B cell (primary cell): ENCODE results near the gene PRKAR1A. TPM values are rescaled to one million over a fixed set of nuclear protein-coding genes. Genes with fewer than 3 reads are reported as not detected.

Experiments
- ATAC-seq: fragments of 200-7000 bp; cut with Tn5 transposase; one replicate; pipeline ENCODE4 v1.10.0; 2021; ENCODE audit warnings: low read depth, mild to moderate bottlenecking, moderate number of reproducible peaks, moderate library complexity
- CTCF ChIA-PET: fragments of 350-600 bp; sonication (Branson Sonifier 250); formaldehyde crosslinking; loops from one replicate; lab custom pipeline; 2021; ENCODE audit warnings: antibody characterized with exemption, inconsistent platforms; lab: Charles Lee
- POLR2A ChIA-PET: fragments of 350-600 bp; sonication (Branson Sonifier 250); formaldehyde crosslinking; loops from one replicate; lab custom pipeline; 2021; ENCODE audit warnings: antibody characterized with exemption; lab: Charles Lee
- DNase-seq: peaks from one replicate; pipeline ENCODE4 v3.0.0; 2013
- H2AFZ ChIP-seq: 2 replicates; pipeline ENCODE4 v1.6.1; 2012; ENCODE audit warnings: mild to moderate bottlenecking, low read depth, low read length; ENCODE audit not compliant: insufficient read depth, poor library complexity, severe bottlenecking
- H3K27ac ChIP-seq, 2 donors: 1 replicate in 1 of 2; 2 replicates in 1 of 2; pipeline ENCODE4 v1.5.1; 2012 to 2013; ENCODE audit warnings: low read length in 2 of 2, mild to moderate bottlenecking in 2 of 2, moderate library complexity in 1 of 2
- H3K27me3 ChIP-seq, 4 experiments: fragments of 200-600 bp in 1 of 4; sonication (generic) in 1 of 4; replicated peaks in 1 of 4; 1 replicate in 2 of 4; 2 replicates in 2 of 4; pipeline versions ENCODE4 v1.6.1 to v1.7.0; 2013 to 2016; ENCODE audit warnings: low read length in 3 of 4, mild to moderate bottlenecking in 2 of 4, mixed read lengths in 1 of 4, moderate library complexity in 1 of 4; ENCODE audit not compliant: insufficient read depth in 4 of 4, control insufficient read depth in 3 of 4; ENCODE audit errors: control extremely low read depth in 1 of 4
- H3K36me3 ChIP-seq, 2 experiments: replicated peaks in 1 of 2; 1 replicate in 1 of 2; 2 replicates in 1 of 2; pipeline versions ENCODE4 v1.6.1 to v1.7.1; 2013; ENCODE audit warnings: low read length in 1 of 2; ENCODE audit not compliant: insufficient read depth in 2 of 2, control insufficient read depth in 1 of 2; ENCODE audit errors: control extremely low read depth in 1 of 2, extremely low read depth in 1 of 2
- H3K4me1 ChIP-seq, 2 donors: fragments of 200-600 bp in 1 of 2; sonication (generic) in 1 of 2; 1 replicate in 1 of 2; 2 replicates in 1 of 2; pipeline versions ENCODE4 v1.5.1 to v1.6.1; 2013 to 2017; ENCODE audit warnings: low read length in 2 of 2; ENCODE audit not compliant: control insufficient read depth in 2 of 2, insufficient read depth in 2 of 2
- H3K4me2 ChIP-seq: replicated peaks from 2 replicates; pipeline ENCODE3; 2012; ENCODE audit warnings: mild to moderate bottlenecking, low read depth, low read length; ENCODE audit not compliant: poor library complexity, severe bottlenecking
- H3K4me3 ChIP-seq, 5 experiments: fragments of 200-600 bp in 1 of 5; sonication (generic) in 1 of 5; 1 replicate in 3 of 5; 2 replicates in 2 of 5; pipeline versions ENCODE4 v1.5.1 to v1.7.0; 2011 to 2016; ENCODE audit warnings: low read length in 4 of 5, mild to moderate bottlenecking in 4 of 5, low read depth in 2 of 5, control low read depth in 1 of 5, moderate library complexity in 1 of 5; ENCODE audit not compliant: insufficient read depth in 1 of 5; ENCODE audit errors: control extremely low read depth in 1 of 5, extremely low read depth in 1 of 5
- H3K79me2 ChIP-seq: fragments of 200-600 bp; sonication (generic); one replicate; pipeline ENCODE4 v1.6.0; 2016; ENCODE audit warnings: low read length; ENCODE audit not compliant: control insufficient read depth, insufficient read depth
- H3K9ac ChIP-seq: fragments of 200-600 bp; sonication (generic); 2 replicates; pipeline ENCODE4 v1.6.1; 2017; ENCODE audit warnings: mild to moderate bottlenecking, low read length, moderate library complexity
- H3K9me3 ChIP-seq, 3 donors: one replicate each; pipeline versions ENCODE4 v1.6.1 to v1.7.1; 2013; ENCODE audit warnings: low read length in 2 of 3; ENCODE audit not compliant: control insufficient read depth in 2 of 3, insufficient read depth in 1 of 3; ENCODE audit errors: control extremely low read depth in 1 of 3
- H4K20me1 ChIP-seq: 2 replicates; pipeline ENCODE4 v1.6.0; 2012; ENCODE audit warnings: mild to moderate bottlenecking, low read length; ENCODE audit not compliant: insufficient read depth, control insufficient read depth, poor library complexity, severe bottlenecking
- H3K27ac Mint-ChIP-seq: one replicate; pipeline ENCODE4 v1.8.0; 2021; ENCODE audit warnings: mixed read lengths
- H3K27me3 Mint-ChIP-seq: one replicate; pipeline ENCODE4 v1.8.0; 2021; ENCODE audit warnings: mixed read lengths
- H3K4me1 Mint-ChIP-seq: one replicate; pipeline ENCODE4 v1.8.0; 2021; ENCODE audit warnings: mixed read lengths
- H3K4me3 Mint-ChIP-seq: one replicate; pipeline ENCODE4 v1.8.0; 2021; ENCODE audit warnings: mixed read lengths
- H3K9me3 Mint-ChIP-seq: one replicate; pipeline ENCODE4 v1.8.0; 2022; ENCODE audit warnings: mixed read lengths; ENCODE audit not compliant: insufficient read depth
- EZH2 ChIP-seq: IDR thresholded peaks from 2 replicates; pipeline ENCODE4 v1.6.1; 2012; ENCODE audit warnings: borderline replicate concordance, low read depth, mild to moderate bottlenecking, moderate library complexity, low read length; ENCODE audit not compliant: insufficient read depth, poor library complexity, severe bottlenecking
- WGBS: methylation state at CpG from one replicate; pipeline ENCODE4 v1.1.5; 2013; ENCODE audit warnings: missing lambda C conversion rate; ENCODE audit not compliant: insufficient coverage; 5-methylcytosine and 5-hydroxymethylcytosine counted together
- intact Hi-C: fragments of 100-400 bp; cut with micrococcal nuclease; formaldehyde crosslinking; loops from one replicate; pipeline ENCODE4 v1.10.0; 2022
- polyA plus RNA-seq: library from polyadenylated mRNA; depleted of rRNA; stranded (reverse); fragments of >200 nt; gene quantifications from 2 replicates; pipeline ENCODE4 v1.2.3, GENCODE V29; 2012
- total RNA-seq, 2 donors: library from RNA; stranded (reverse); fragments of 120-200 nt in 1 of 2; gene quantifications; 1 replicate in 1 of 2; 2 replicates in 1 of 2; pipeline versions ENCODE4 v1.2.3 to v1.2.4, GENCODE V29; 2013 to 2022
- TF ChIP-seq, protein P1 (sequence below): fragments of 200-600 bp; IDR thresholded peaks from one replicate; pipeline ENCODE4 v1.8.0; 2022; ENCODE audit warnings: antibody characterized with exemption, mild to moderate bottlenecking

The PRKAR1A gene
- total and polyA plus RNA-seq, 2 donors (not counting 1 experiment from before 2014, with no cell fraction given), result 63.1 to 296 TPM

DNA sequence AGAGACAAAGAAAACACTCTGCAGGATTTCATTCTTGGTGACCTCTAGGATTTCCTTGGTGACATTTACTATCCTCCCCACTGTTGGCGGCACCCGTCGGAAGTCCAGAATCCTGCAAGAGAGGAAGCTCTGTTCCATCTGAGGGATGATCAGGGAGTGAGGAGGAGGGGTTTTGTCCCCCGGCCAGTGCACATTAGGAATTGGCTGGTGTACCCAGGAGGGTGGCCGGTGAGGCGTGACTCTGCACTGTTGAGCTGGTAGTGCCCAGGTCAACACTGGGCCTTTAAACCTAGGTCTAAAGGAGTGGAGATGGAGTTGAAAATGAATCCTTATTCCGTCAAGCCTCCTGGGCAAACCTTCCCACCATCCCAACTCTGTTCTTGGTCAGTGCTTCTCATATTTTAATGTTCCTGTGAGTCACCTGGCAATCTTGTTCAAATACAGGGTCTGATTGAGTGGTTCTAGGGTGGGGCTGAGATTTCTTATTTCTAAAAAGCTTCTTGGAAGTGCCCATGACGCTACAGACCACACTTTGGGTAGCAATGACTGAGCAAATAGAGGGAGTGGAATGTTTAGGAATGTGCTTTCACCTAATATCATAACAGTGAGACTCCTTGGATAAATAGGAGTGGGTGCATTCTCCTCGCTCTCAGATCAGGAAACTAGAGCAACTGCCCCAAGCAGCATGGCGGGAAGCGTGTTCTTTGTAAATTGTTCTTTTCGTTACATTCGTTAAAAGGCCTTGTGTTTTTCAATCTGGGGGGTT lies 30.7 kb downstream of the PRKAR1A start:
- Mint-ChIP-seq H3K9me3 (no peaks in the 10 kb centered on the region), H3K27ac (no peak overlapping the region), H3K4me1 (peaks cover 16% of the 10 kb centered on the region), H3K4me3 (no peak overlapping the region), H3K27me3 (no peaks in the 10 kb centered on the region)
- intact Hi-C loops, result no loop called here
- Histone ChIP-seq H3K36me3 (peaks cover 0 to 5% of the 10 kb centered on the region in 2 experiments), H3K79me2 (no peaks in the 10 kb centered on the region), H2AFZ (no peak overlapping the region), H3K4me2 (no peak overlapping the region), H3K27ac (no peak overlapping the region), H3K27me3 (no peaks in the 10 kb centered on the region), H3K4me1 (peaks cover 0 to 15% of the 10 kb centered on the region in 2 donors), H3K4me3 (no peak overlapping the region), H3K9me3 (no peaks in the 10 kb centered on the region), H3K9ac (no peak overlapping the region), H4K20me1 (no peaks in the 10 kb centered on the region)
- ATAC-seq (no peak), DNase-seq (no peak)
- CTCF ChIA-PET, result no interaction called here
- POLR2A ChIA-PET, result no interaction called here
- WGBS, result over 99% methylated on average over 12 of the region's 13 CpGs
- no peak for TF ChIP-seq EZH2
- TF ChIP-seq, protein P1, sequence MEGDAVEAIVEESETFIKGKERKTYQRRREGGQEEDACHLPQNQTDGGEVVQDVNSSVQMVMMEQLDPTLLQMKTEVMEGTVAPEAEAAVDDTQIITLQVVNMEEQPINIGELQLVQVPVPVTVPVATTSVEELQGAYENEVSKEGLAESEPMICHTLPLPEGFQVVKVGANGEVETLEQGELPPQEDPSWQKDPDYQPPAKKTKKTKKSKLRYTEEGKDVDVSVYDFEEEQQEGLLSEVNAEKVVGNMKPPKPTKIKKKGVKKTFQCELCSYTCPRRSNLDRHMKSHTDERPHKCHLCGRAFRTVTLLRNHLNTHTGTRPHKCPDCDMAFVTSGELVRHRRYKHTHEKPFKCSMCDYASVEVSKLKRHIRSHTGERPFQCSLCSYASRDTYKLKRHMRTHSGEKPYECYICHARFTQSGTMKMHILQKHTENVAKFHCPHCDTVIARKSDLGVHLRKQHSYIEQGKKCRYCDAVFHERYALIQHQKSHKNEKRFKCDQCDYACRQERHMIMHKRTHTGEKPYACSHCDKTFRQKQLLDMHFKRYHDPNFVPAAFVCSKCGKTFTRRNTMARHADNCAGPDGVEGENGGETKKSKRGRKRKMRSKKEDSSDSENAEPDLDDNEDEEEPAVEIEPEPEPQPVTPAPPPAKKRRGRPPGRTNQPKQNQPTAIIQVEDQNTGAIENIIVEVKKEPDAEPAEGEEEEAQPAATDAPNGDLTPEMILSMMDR, result no peak

DNA sequence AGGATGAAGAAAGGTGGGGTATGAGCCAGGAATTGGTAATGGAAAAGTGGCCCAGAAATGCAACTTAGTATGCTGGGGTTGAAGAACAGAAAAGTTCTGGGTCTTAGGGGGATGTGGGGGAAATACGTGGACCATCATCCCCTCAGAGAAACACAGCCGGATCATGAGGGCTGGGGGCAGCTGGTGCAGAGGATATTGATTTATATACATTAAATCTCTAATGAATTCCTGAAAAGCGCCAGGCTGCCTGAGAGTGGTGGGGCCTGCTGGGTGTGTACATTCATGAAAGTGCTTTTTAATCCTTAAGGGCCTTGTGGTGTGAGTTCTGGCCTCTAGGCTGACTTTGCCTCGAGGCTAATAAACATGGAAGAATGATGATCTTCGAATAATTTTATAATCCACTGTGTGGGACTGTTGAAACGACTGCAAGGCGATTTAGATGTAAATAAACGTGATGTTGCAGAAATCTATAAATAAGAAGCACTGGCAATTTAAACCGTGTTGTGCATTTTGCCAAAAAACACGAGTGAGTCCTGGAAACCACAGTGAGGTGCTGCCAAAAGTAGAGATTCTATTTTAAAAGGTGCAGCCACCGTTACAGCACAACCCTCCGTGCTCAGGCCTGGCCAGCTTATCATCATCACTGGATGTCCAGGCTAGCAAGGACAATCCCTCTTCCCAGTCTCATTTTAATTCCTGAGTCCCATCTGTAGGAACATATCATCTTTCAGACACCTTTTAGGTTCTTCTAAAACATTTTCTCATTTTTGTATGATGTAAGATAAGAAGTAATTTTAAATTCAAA lies 32.1 kb downstream of the PRKAR1A start:
- peaks cover 0 to 13% of the 10 kb centered on the region in 2 donors for H3K4me1 ChIP-seq
- ChIA-PET CTCF (no interaction called here), POLR2A (no interaction called here)
- H3K4me3 ChIP-seq, result no peak overlapping the region
- H3K27ac Mint-ChIP-seq, result no peak overlapping the region
- ATAC-seq, result no peak
- H3K27me3 ChIP-seq, result no peaks in the 10 kb centered on the region
- H4K20me1 ChIP-seq, result no peaks in the 10 kb centered on the region
- no peak overlapping the region for H3K4me2 ChIP-seq
- no peaks in the 10 kb centered on the region for H3K27me3 Mint-ChIP-seq
- H3K9me3 Mint-ChIP-seq, result no peaks in the 10 kb centered on the region
- intact Hi-C loops, result no loop called here
- no peak overlapping the region for H3K27ac ChIP-seq
- no peaks in the 10 kb centered on the region for H3K9me3 ChIP-seq
- no peak overlapping the region for H3K9ac ChIP-seq
- peaks cover 13% of the 10 kb centered on the region for H3K4me1 Mint-ChIP-seq
- no peaks in the 10 kb centered on the region for H3K36me3 ChIP-seq
- no peak for DNase-seq
- no peak overlapping the region for H2AFZ ChIP-seq
- no peaks in the 10 kb centered on the region for H3K79me2 ChIP-seq
- TF ChIP-seq, protein P1, result no peak
- TF ChIP-seq EZH2, result no peak
- 84% methylated on average over 9 of the region's 12 CpGs for WGBS
- no peak overlapping the region for H3K4me3 Mint-ChIP-seq
